H1 (cell line): ENCODE results near the gene ITGB2. TPM values are rescaled to one million over a fixed set of nuclear protein-coding genes. Genes with fewer than 3 reads are reported as not detected.

Source experiments
- CTCF ChIA-PET: fragments of 300-600 bp; sonication (Branson Sonifier 250); formaldehyde crosslinking; loops from one replicate; lab custom pipeline; 2021; ENCODE audit not compliant: partially characterized antibody; lab: Charles Lee
- POLR2A ChIA-PET: fragments of 300-600 bp; sonication (Branson Sonifier 250); formaldehyde crosslinking; loops from one replicate; lab custom pipeline; 2021; ENCODE audit warnings: inconsistent platforms; ENCODE audit not compliant: partially characterized antibody; lab: Charles Lee
- DNase-seq, 2 experiments: peaks; one replicate each; pipeline versions ENCODE4 v3.0.0 to v3.0.0-alpha.2; 2010 to 2022; ENCODE audit warnings: low spot score in 2 of 2, low read depth in 1 of 2, mixed read lengths in 1 of 2
- FAIRE-seq: peaks from 2 replicates; lab custom pipeline; 2011; peaks lifted over from hg19 to GRCh38; lab: Jason Lieb, UNC
- H2AFZ ChIP-seq: 2 replicates; pipeline ENCODE4 v1.8.1; 2012; ENCODE audit warnings: low read length, inconsistent platforms
- H2AK5ac ChIP-seq: 2 replicates; pipeline ENCODE4 v1.6.1; 2013; ENCODE audit warnings: low read depth, low read length
- H2BK120ac ChIP-seq: replicated peaks from 2 replicates; pipeline ENCODE3; 2013; ENCODE audit warnings: low read depth, low read length, inconsistent platforms
- H2BK12ac ChIP-seq: 2 replicates; pipeline ENCODE4 v1.6.1; 2013; ENCODE audit warnings: low read depth, low read length
- H2BK15ac ChIP-seq: 2 replicates; pipeline ENCODE4 v1.6.1; 2013; ENCODE audit warnings: low read length
- H2BK20ac ChIP-seq: 2 replicates; pipeline ENCODE4 v1.6.1; 2013; ENCODE audit warnings: low read length
- H2BK5ac ChIP-seq: 2 replicates; pipeline ENCODE4 v1.6.1; 2013; ENCODE audit warnings: low read depth, low read length
- H3K14ac ChIP-seq: 2 replicates; pipeline ENCODE4 v1.6.1; 2013; ENCODE audit warnings: inconsistent platforms; ENCODE audit not compliant: insufficient read length
- H3K18ac ChIP-seq: 2 replicates; pipeline ENCODE4 v1.6.1; 2013; ENCODE audit warnings: low read length; ENCODE audit errors: extremely low read depth
- H3K23ac ChIP-seq: 2 replicates; pipeline ENCODE4 v1.6.1; 2013; ENCODE audit warnings: inconsistent platforms; ENCODE audit not compliant: insufficient read length
- H3K23me2 ChIP-seq: 2 replicates; pipeline ENCODE4 v1.6.1; 2013; ENCODE audit warnings: low read depth, low read length
- H3K27ac ChIP-seq: 2 replicates; pipeline ENCODE4 v1.6.1; 2011; ENCODE audit warnings: low read depth, low read length, inconsistent platforms
- H3K27me3 ChIP-seq, 4 experiments: replicated peaks in 1 of 4; 1 replicate in 1 of 4; 2 replicates in 3 of 4; pipeline versions ENCODE4 v1.6.1 to v1.8.1; 2011 to 2013; ENCODE audit warnings: low read length in 3 of 4, mild to moderate bottlenecking in 3 of 4, inconsistent platforms in 2 of 4, mixed read lengths in 2 of 4, moderate library complexity in 1 of 4; ENCODE audit not compliant: control insufficient read depth in 3 of 4, insufficient read depth in 3 of 4; ENCODE audit errors: extremely low read depth in 1 of 4
- H3K36me3 ChIP-seq, 4 experiments: 2 replicates each; pipeline versions ENCODE4 v1.6.1 to v1.8.1; 2011 to 2013; ENCODE audit warnings: mild to moderate bottlenecking in 4 of 4, low read length in 3 of 4, moderate library complexity in 2 of 4, control low read depth in 1 of 4, inconsistent platforms in 1 of 4; ENCODE audit not compliant: insufficient read depth in 4 of 4, control insufficient read depth in 2 of 4
- H3K4ac ChIP-seq: replicated peaks from 2 replicates; pipeline ENCODE3; 2013; ENCODE audit warnings: low read length, low read depth, mixed read lengths, inconsistent platforms; ENCODE audit not compliant: insufficient read length
- H3K4me1 ChIP-seq, 4 experiments: replicated peaks in 1 of 4; 1 replicate in 1 of 4; 2 replicates in 3 of 4; pipeline versions ENCODE4 v1.6.1 to v1.8.1; 2011 to 2013; ENCODE audit warnings: low read length in 3 of 4, inconsistent platforms in 2 of 4, mixed read lengths in 1 of 4; ENCODE audit not compliant: insufficient read depth in 4 of 4, control insufficient read depth in 3 of 4
- H3K4me2 ChIP-seq, 2 experiments: 2 replicates each; pipeline versions ENCODE4 v1.6.1 to v1.8.1; 2011 to 2013; ENCODE audit warnings: low read depth in 2 of 2, low read length in 2 of 2, control low read depth in 1 of 2, inconsistent platforms in 1 of 2, mild to moderate bottlenecking in 1 of 2; ENCODE audit not compliant: insufficient read depth in 1 of 2
- H3K4me3 ChIP-seq, 4 experiments: fragments of 200-600, 300-600 bp in 1 of 4; sonication (generic), shearing (Covaris generic), sonication (Bioruptor Twin) in 1 of 4; 2 replicates each; pipeline versions ENCODE4 v1.5.1 to v1.8.1; 2011 to 2016; ENCODE audit warnings: low read length in 4 of 4, low read depth in 3 of 4, control low read depth in 2 of 4, inconsistent platforms in 2 of 4, mild to moderate bottlenecking in 2 of 4, mixed read lengths in 1 of 4, moderate library complexity in 1 of 4; ENCODE audit not compliant: insufficient read depth in 2 of 4; ENCODE audit errors: extremely low read depth in 1 of 4
- H3K56ac ChIP-seq: replicated peaks from 2 replicates; pipeline ENCODE3; 2013; ENCODE audit warnings: low read depth, mild to moderate bottlenecking, mixed read lengths, low read length, inconsistent platforms; ENCODE audit not compliant: insufficient read length
- H3K79me1 ChIP-seq: 2 replicates; pipeline ENCODE4 v1.6.1; 2013; ENCODE audit warnings: low read depth, low read length, control low read depth
- H3K79me2 ChIP-seq, 2 experiments: 2 replicates each; pipeline versions ENCODE4 v1.6.1 to v1.8.1; 2012 to 2013; ENCODE audit warnings: low read length in 2 of 2, mild to moderate bottlenecking in 2 of 2, inconsistent platforms in 1 of 2; ENCODE audit not compliant: insufficient read depth in 2 of 2, control insufficient read depth in 1 of 2
- H3K9ac ChIP-seq, 4 experiments: replicated peaks in 1 of 4; 1 replicate in 1 of 4; 2 replicates in 3 of 4; pipeline versions ENCODE4 v1.6.1 to v1.8.1; 2011 to 2013; ENCODE audit warnings: low read depth in 3 of 4, low read length in 3 of 4, control low read depth in 2 of 4, mild to moderate bottlenecking in 2 of 4, moderate library complexity in 2 of 4, inconsistent platforms in 1 of 4; ENCODE audit errors: extremely low read depth in 1 of 4
- H3K9me3 ChIP-seq, 2 experiments: 2 replicates each; pipeline versions ENCODE4 v1.6.1 to v1.8.1; 2012 to 2013; ENCODE audit warnings: mild to moderate bottlenecking in 2 of 2, moderate library complexity in 2 of 2, control low read depth in 1 of 2, inconsistent platforms in 1 of 2, low read depth in 1 of 2, low read length in 1 of 2, mixed read lengths in 1 of 2; ENCODE audit not compliant: insufficient read depth in 2 of 2
- H4K20me1 ChIP-seq, 2 experiments: replicated peaks in 1 of 2; 2 replicates each; pipeline versions ENCODE3 to v1.8.1; 2011 to 2013; ENCODE audit warnings: inconsistent platforms in 2 of 2, low read length in 2 of 2, mild to moderate bottlenecking in 1 of 2; ENCODE audit not compliant: insufficient read depth in 2 of 2, control insufficient read depth in 1 of 2
- H4K5ac ChIP-seq: 2 replicates; pipeline ENCODE4 v1.6.1; 2013; ENCODE audit warnings: low read length, low read depth, mixed read lengths, inconsistent platforms; ENCODE audit not compliant: insufficient read length
- H4K8ac ChIP-seq: 2 replicates; pipeline ENCODE4 v1.8.0; 2013; ENCODE audit warnings: mild to moderate bottlenecking, moderate library complexity, low read length, inconsistent platforms; ENCODE audit not compliant: insufficient read depth; ENCODE audit errors: extremely low read depth
- H4K91ac ChIP-seq: replicated peaks from 2 replicates; pipeline ENCODE3; 2013; ENCODE audit warnings: low read length, mixed read lengths, inconsistent platforms; ENCODE audit not compliant: insufficient read length
- CHD1 ChIP-seq: IDR thresholded peaks from 2 replicates; pipeline ENCODE4 v1.6.1; 2012; ENCODE audit warnings: low read depth, low read length, improper control_type of control experiment
- GABPA ChIP-seq: IDR thresholded peaks from 2 replicates; pipeline ENCODE4 v1.6.1; 2011; ENCODE audit warnings: mild to moderate bottlenecking, low read length, moderate library complexity, borderline replicate concordance; ENCODE audit not compliant: insufficient read depth
- PHF8 ChIP-seq: fragments of 200-600 bp; sonication (generic); conservative IDR thresholded peaks from 2 replicates; pipeline ENCODE4 v1.7.1; 2012; ENCODE audit warnings: low read depth, mild to moderate bottlenecking, inconsistent platforms, low read length, moderate library complexity
- POLR2A ChIP-seq, 2 experiments: IDR thresholded peaks; 1 replicate in 1 of 2; 2 replicates in 1 of 2; pipeline ENCODE4 v1.6.1; 2011; ENCODE audit warnings: low read depth in 2 of 2, low read length in 2 of 2, mild to moderate bottlenecking in 2 of 2; ENCODE audit errors: control extremely low read depth in 1 of 2
- SIRT6 ChIP-seq: IDR thresholded peaks from one replicate; pipeline ENCODE4 v1.7.1; 2012; ENCODE audit warnings: low read length, inconsistent platforms
- SP1 ChIP-seq: IDR thresholded peaks from 2 replicates; pipeline ENCODE4 v1.6.1; 2011; ENCODE audit warnings: low read depth, low read length
- SUZ12 ChIP-seq: fragments of 200-600 bp; sonication (generic); IDR thresholded peaks from 2 replicates; pipeline ENCODE4 v1.6.1; 2012; ENCODE audit warnings: mild to moderate bottlenecking, inconsistent platforms, low read length, moderate library complexity, mixed read lengths
- WGBS, 2 experiments: shearing (Covaris generic) in 1 of 2; methylation state at CpG; one replicate each; pipeline versions ENCODE4 v1.1.6 to v1.1.7; 2013 to 2015; ENCODE audit warnings: low lambda C conversion rate in 2 of 2, mixed read lengths in 2 of 2, inconsistent platforms in 1 of 2, low coverage in 1 of 2, missing lambda C conversion rate in 1 of 2; ENCODE audit not compliant: insufficient replicate concordance in 2 of 2, insufficient coverage in 1 of 2, insufficient read length in 1 of 2; ENCODE audit errors: extremely low coverage in 1 of 2, missing lambda C conversion rate in 1 of 2; 5-methylcytosine and 5-hydroxymethylcytosine counted together
- polyA plus RNA-seq, 7 experiments: library from polyadenylated mRNA; depleted of rRNA in 3 of 7; stranded (reverse) in 5 of 7; unstranded in 2 of 7; fragments of >200 nt in 5 of 7; fragments of 200-250 nt in 2 of 7; gene quantifications; 1 replicate in 5 of 7; 2 replicates in 1 of 7; 4 replicates in 1 of 7; pipeline versions ENCODE4 v1.2.1 to v1.2.3, GENCODE V29; 2011 to 2013; ENCODE audit warnings: missing spikeins in 2 of 7, mixed read lengths in 2 of 7
- total RNA-seq: library from RNA; stranded (reverse); fragmentation: NEBNext Ultra II Directional; extraction: Animal tissue kit (Norgen Biotek cat#: 25700); gene quantifications from 2 replicates; pipeline ENCODE4 v1.2.1, GENCODE V29; 2021

ITGB2 gene
- total and polyA plus RNA-seq, 2 of the 8 experiments (the other 6 are each of a cell fraction or from before 2014, with no cell fraction given): 0.24 to 0.63 TPM

GRCh38 chr21:44943005-44943685, 22.4 kb upstream of the ITGB2 start:
- Histone ChIP-seq H3K4me3 (no peak overlapping the region), H2AFZ (no peak overlapping the region), H3K27ac (no peak overlapping the region), H2AK5ac (no peak overlapping the region), H2BK20ac (no peak overlapping the region), H3K18ac (no peak overlapping the region), H3K9ac (no peak overlapping the region), H2BK120ac (no peak overlapping the region), H3K79me1 (peaks cover 23% of the 10 kb centered on the region), H2BK5ac (no peak overlapping the region), H2BK12ac (no peak overlapping the region), H3K14ac (no peak overlapping the region), H3K4ac (no peak overlapping the region), H3K23ac (no peak overlapping the region), H3K4me2 (no peak overlapping the region), H2BK15ac (no peak overlapping the region), H3K79me2 (peaks cover 30 to 74% of the 10 kb centered on the region in 2 experiments), H3K36me3 (peaks cover 9 to 21% (median 17%) of the 10 kb centered on the region in 4 experiments; a peak in 7 of 8 replicates), H3K4me1 (peaks cover 0 to 6% (median 3%) of the 10 kb centered on the region in 4 experiments; a peak in 4 of 7 replicates), H3K56ac (no peak overlapping the region), H4K5ac (no peak overlapping the region), H4K91ac (no peak overlapping the region), H3K27me3 (peaks cover 0 to 3% (median 0%) of the 10 kb centered on the region in 4 experiments; a peak in 1 of 7 replicates), H4K8ac (no peak overlapping the region), H4K20me1 (peaks cover 30 to 42% of the 10 kb centered on the region in 2 experiments), H3K23me2 (no peaks in the 10 kb centered on the region), H3K9me3 (no peaks in the 10 kb centered on the region)
- 90% methylated on average over 13 of the region's 15 CpGs; no CpG with 5 or more reads in 1 of the 2 experiments for WGBS, 2 experiments
- DNase-seq: no peak
- ChIA-PET POLR2A (interaction anchor here (0.8 to 1.9 kb wide), 3 partner anchors 8 to 183 kb away, joined by 3 to 6 read pairs (median 4); no protein-coding TSS in a partner anchor), CTCF (interaction anchor here (0.6 to 9.6 kb wide), 6 partner anchors 9 to 968 kb away, joined by 3 to 101 read pairs (median 4); no protein-coding TSS in a partner anchor)
- no peak for FAIRE-seq
- TF ChIP-seq SIRT6: no peak
- no peak for TF ChIP-seq CHD1
- no peak for TF ChIP-seq SUZ12
- no peak for TF ChIP-seq PHF8
- TF ChIP-seq POLR2A (IDR thresholded peaks at IDR 0.05; ENCODE audit: control extremely low read depth in 1 of 2, low read depth in 2 of 2, low read length in 2 of 2): no peak
- no peak for TF ChIP-seq GABPA
- no peak for TF ChIP-seq SP1
